Fibroblast of lung (primary cell): ENCODE measurements around the gene ERBB4.

Experiments used
- EZH2 ChIP-seq: IDR thresholded peaks from 2 replicates; pipeline ENCODE4 v1.5.1; 2012; ENCODE audit warnings: low read length, control low read depth, mild to moderate bottlenecking; ENCODE audit errors: missing control alignments
- TF ChIP-seq, protein P1 (sequence below), 2 donors: IDR thresholded peaks in 1 of 2; conservative IDR thresholded peaks in 1 of 2; 1 replicate in 1 of 2; 2 replicates in 1 of 2; pipeline ENCODE4 v1.5.1; 2011 to 2012; ENCODE audit warnings: low read length in 2 of 2, control low read depth in 1 of 2, inconsistent platforms in 1 of 2, low read depth in 1 of 2, mild to moderate bottlenecking in 1 of 2

DNA sequence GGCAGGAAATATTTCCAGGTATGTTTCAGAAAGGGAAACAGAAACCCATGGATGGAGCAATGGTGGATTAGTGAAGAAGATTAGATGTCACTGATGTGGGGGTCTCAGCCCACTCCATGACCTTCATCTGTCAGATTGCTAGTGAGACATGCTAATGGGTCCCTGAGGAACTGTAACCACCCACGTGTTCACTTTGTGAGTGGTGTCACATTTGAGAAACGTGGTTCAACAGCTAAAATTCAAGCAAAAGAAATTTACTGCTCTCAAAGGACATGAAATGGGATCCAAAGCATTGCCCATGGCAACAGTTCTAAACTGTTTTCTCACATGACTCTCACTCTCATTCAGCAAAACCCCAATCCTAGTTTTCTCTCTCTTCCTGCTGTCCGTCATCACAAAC is 776.1 kb downstream of the ERBB4 start:
- TF ChIP-seq, protein P1, sequence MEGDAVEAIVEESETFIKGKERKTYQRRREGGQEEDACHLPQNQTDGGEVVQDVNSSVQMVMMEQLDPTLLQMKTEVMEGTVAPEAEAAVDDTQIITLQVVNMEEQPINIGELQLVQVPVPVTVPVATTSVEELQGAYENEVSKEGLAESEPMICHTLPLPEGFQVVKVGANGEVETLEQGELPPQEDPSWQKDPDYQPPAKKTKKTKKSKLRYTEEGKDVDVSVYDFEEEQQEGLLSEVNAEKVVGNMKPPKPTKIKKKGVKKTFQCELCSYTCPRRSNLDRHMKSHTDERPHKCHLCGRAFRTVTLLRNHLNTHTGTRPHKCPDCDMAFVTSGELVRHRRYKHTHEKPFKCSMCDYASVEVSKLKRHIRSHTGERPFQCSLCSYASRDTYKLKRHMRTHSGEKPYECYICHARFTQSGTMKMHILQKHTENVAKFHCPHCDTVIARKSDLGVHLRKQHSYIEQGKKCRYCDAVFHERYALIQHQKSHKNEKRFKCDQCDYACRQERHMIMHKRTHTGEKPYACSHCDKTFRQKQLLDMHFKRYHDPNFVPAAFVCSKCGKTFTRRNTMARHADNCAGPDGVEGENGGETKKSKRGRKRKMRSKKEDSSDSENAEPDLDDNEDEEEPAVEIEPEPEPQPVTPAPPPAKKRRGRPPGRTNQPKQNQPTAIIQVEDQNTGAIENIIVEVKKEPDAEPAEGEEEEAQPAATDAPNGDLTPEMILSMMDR (conservative IDR thresholded peaks at IDR 0.05 in 1 of 2, IDR thresholded peaks at IDR 0.05 in 1 of 2; ENCODE audit: low read depth in 1 of 2, low read length in 2 of 2): no peak
- TF ChIP-seq EZH2: no peak
